ENCODE measurements around the gene GRM4. TPM values are rescaled to one million over a fixed set of nuclear protein-coding genes. Genes with fewer than 3 reads are reported as not detected.

Gene GRM4
- total and polyA plus RNA-seq, 4 donors: not detected

DNA sequence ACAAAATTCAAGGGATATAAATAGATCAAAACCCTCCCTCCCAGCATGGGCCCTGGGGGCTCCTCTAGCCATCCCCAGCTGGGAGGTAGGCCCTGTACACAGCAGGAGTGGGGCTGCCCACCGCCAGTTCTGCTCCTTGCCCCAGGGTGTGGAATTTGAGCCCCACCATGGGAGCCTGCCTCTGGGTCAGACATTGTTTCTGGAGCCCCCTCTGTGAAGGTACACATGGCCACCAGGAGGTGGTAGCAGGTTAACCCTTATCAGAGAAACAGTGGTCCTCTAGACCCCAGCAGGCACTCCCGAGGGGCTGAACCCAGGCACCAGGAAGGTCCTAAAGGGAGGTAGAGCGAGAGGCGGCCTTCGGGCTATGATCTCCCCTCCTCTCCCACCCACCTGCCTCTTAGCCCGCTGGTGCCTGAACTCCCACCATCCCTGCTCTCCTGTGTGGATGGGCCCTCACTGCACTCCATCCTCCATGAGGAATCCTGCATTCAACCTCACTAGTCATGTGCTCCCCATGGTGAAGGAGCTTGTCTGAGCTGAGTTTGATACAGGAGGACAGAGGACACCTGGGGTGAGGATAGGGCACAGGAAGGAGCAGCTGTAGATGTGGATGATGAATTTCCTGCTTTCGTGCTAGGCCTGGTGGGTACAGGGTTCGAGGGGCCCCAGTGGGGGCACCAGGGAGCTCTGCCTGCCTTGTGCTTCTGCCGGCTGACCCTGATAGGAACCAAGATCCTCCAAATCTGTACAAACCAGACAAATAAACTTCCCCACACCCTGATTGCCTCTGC lies 114.9 kb downstream of the GRM4 start:
- no peak overlapping the region for H3K27ac ChIP-seq (ENCODE audit: low read depth in 1 of 2, low read length in 2 of 2)
- 87% methylated on average over 9 of the region's 9 CpGs for WGBS
- no peak overlapping the region for H3K9ac ChIP-seq (ENCODE audit: low read depth in 1 of 2, low read length in 2 of 2)
- H3K9me3 ChIP-seq (ENCODE audit: control insufficient read depth in 4 of 4, low read length in 3 of 4): no peaks in the 10 kb centered on the region
- no peaks in the 10 kb centered on the region for H3K36me3 ChIP-seq (ENCODE audit: control insufficient read depth in 4 of 4, insufficient read depth in 3 of 4, low read depth in 1 of 4, low read length in 3 of 4)
- TF ChIP-seq, protein P1, sequence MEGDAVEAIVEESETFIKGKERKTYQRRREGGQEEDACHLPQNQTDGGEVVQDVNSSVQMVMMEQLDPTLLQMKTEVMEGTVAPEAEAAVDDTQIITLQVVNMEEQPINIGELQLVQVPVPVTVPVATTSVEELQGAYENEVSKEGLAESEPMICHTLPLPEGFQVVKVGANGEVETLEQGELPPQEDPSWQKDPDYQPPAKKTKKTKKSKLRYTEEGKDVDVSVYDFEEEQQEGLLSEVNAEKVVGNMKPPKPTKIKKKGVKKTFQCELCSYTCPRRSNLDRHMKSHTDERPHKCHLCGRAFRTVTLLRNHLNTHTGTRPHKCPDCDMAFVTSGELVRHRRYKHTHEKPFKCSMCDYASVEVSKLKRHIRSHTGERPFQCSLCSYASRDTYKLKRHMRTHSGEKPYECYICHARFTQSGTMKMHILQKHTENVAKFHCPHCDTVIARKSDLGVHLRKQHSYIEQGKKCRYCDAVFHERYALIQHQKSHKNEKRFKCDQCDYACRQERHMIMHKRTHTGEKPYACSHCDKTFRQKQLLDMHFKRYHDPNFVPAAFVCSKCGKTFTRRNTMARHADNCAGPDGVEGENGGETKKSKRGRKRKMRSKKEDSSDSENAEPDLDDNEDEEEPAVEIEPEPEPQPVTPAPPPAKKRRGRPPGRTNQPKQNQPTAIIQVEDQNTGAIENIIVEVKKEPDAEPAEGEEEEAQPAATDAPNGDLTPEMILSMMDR (IDR thresholded peaks at IDR 0.05; ENCODE audit: low read depth, low read length, missing input control): no peak
- no peak for TF ChIP-seq FOXA2 (IDR thresholded peaks at IDR 0.05)
- TF ChIP-seq NR2F2 (IDR thresholded peaks at IDR 0.05): no peak
- no peak for TF ChIP-seq HNF4G (IDR thresholded peaks at IDR 0.05)
- no peak for TF ChIP-seq SP1 (IDR thresholded peaks at IDR 0.05)
- H3K27me3 ChIP-seq (ENCODE audit: control insufficient read depth in 4 of 4, insufficient read depth in 4 of 4, low read length in 3 of 4): no peaks in the 10 kb centered on the region
- no peaks in the 10 kb centered on the region for H3K4me1 ChIP-seq (ENCODE audit: control insufficient read depth in 4 of 4, insufficient read depth in 4 of 4, low read length in 3 of 4)
- no peak for DNase-seq (ENCODE audit: low spot score)
- no peak overlapping the region for H3K4me3 ChIP-seq (ENCODE audit: low read depth in 1 of 3, low read length in 3 of 3)

DNA sequence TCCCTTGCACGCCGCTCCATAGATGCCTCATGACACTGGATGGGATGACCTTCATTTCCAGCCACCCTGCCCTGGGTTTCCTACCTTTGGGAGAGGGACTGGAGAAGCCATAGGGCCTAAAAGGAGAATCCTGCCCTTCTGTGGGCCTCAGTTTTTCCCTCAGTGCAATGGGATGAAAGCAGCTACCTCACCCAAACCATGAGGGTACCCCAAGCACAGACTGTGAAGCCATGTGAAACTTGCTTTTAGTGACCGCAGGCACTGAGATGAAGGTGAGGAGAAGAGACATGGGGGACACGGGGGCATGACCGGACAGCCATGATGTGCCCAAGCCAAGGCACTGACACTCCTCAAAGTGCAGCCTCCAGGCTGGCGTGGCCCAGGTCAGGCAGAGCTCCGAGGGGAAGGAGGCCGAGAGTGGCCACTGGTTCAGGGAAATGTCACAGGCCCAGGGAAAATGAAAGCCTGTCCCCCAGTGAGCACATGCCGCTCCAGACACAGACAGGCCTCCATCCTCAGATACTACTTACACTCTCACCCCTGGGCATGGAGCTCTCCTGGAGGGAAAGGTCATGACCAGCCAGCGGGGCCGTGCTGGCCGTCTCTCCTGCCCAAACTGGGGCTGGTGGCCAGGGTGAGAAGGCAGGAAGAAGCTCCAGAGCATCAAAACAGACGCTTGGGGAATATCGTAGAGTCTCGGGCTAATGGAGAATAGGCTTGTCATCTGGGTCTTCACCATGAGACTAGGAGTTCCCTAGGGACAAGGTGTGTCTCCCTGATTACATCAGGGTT lies 116.2 kb downstream of the GRM4 start:
- Histone ChIP-seq H3K9ac (ENCODE audit: low read depth in 1 of 2, low read length in 2 of 2) (no peak overlapping the region), H3K4me3 (ENCODE audit: low read depth in 1 of 3, low read length in 3 of 3) (no peak overlapping the region), H3K9me3 (ENCODE audit: control insufficient read depth in 4 of 4, low read length in 3 of 4) (no peaks in the 10 kb centered on the region), H3K27me3 (ENCODE audit: control insufficient read depth in 4 of 4, insufficient read depth in 4 of 4, low read length in 3 of 4) (no peaks in the 10 kb centered on the region), H3K36me3 (ENCODE audit: control insufficient read depth in 4 of 4, insufficient read depth in 3 of 4, low read depth in 1 of 4, low read length in 3 of 4) (no peaks in the 10 kb centered on the region), H3K4me1 (ENCODE audit: control insufficient read depth in 4 of 4, insufficient read depth in 4 of 4, low read length in 3 of 4) (no peaks in the 10 kb centered on the region), H3K27ac (ENCODE audit: low read depth in 1 of 2, low read length in 2 of 2) (no peak overlapping the region)
- TF ChIP-seq, protein P2, sequence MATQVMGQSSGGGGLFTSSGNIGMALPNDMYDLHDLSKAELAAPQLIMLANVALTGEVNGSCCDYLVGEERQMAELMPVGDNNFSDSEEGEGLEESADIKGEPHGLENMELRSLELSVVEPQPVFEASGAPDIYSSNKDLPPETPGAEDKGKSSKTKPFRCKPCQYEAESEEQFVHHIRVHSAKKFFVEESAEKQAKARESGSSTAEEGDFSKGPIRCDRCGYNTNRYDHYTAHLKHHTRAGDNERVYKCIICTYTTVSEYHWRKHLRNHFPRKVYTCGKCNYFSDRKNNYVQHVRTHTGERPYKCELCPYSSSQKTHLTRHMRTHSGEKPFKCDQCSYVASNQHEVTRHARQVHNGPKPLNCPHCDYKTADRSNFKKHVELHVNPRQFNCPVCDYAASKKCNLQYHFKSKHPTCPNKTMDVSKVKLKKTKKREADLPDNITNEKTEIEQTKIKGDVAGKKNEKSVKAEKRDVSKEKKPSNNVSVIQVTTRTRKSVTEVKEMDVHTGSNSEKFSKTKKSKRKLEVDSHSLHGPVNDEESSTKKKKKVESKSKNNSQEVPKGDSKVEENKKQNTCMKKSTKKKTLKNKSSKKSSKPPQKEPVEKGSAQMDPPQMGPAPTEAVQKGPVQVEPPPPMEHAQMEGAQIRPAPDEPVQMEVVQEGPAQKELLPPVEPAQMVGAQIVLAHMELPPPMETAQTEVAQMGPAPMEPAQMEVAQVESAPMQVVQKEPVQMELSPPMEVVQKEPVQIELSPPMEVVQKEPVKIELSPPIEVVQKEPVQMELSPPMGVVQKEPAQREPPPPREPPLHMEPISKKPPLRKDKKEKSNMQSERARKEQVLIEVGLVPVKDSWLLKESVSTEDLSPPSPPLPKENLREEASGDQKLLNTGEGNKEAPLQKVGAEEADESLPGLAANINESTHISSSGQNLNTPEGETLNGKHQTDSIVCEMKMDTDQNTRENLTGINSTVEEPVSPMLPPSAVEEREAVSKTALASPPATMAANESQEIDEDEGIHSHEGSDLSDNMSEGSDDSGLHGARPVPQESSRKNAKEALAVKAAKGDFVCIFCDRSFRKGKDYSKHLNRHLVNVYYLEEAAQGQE (IDR thresholded peaks at IDR 0.05): no peak
- TF ChIP-seq, protein P1 (IDR thresholded peaks at IDR 0.05; ENCODE audit: low read depth, low read length, missing input control): no peak
- TF ChIP-seq NR2F2 (IDR thresholded peaks at IDR 0.05) (no peak), RAD21 (IDR thresholded peaks at IDR 0.05) (no peak), HNF4G (IDR thresholded peaks at IDR 0.05) (no peak), EGR1 (IDR thresholded peaks at IDR 0.05; ENCODE audit: low read depth in 2 of 2) (no peak), FOXA1 (IDR thresholded peaks at IDR 0.05) (no peak), JUND (IDR thresholded peaks at IDR 0.05) (no peak), HNF4A (conservative IDR thresholded peaks at IDR 0.05) (no peak)
- TF ChIP-seq, protein P3, sequence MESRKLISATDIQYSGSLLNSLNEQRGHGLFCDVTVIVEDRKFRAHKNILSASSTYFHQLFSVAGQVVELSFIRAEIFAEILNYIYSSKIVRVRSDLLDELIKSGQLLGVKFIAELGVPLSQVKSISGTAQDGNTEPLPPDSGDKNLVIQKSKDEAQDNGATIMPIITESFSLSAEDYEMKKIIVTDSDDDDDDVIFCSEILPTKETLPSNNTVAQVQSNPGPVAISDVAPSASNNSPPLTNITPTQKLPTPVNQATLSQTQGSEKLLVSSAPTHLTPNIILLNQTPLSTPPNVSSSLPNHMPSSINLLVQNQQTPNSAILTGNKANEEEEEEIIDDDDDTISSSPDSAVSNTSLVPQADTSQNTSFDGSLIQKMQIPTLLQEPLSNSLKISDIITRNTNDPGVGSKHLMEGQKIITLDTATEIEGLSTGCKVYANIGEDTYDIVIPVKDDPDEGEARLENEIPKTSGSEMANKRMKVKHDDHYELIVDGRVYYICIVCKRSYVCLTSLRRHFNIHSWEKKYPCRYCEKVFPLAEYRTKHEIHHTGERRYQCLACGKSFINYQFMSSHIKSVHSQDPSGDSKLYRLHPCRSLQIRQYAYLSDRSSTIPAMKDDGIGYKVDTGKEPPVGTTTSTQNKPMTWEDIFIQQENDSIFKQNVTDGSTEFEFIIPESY (IDR thresholded peaks at IDR 0.05): no peak
- TF ChIP-seq, protein P4, sequence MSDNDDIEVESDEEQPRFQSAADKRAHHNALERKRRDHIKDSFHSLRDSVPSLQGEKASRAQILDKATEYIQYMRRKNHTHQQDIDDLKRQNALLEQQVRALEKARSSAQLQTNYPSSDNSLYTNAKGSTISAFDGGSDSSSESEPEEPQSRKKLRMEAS (IDR thresholded peaks at IDR 0.05): no peak
- TF ChIP-seq, protein P5, sequence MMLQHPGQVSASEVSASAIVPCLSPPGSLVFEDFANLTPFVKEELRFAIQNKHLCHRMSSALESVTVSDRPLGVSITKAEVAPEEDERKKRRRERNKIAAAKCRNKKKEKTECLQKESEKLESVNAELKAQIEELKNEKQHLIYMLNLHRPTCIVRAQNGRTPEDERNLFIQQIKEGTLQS (IDR thresholded peaks at IDR 0.05): no peak
- DNase-seq (ENCODE audit: low spot score): no peak
- 91% methylated on average over 15 of the region's 15 CpGs for WGBS
